AG09319 (cell line): ENCODE measurements around the gene DCLK1.

Experiments used
- DNase-seq: peaks from one replicate; pipeline ENCODE4 v3.0.0-alpha.2; 2010; ENCODE audit warnings: low read depth; ENCODE audit errors: extremely low read depth
- CTCF ChIP-seq: IDR thresholded peaks from 2 replicates; pipeline ENCODE4 v1.5.1; 2011; ENCODE audit warnings: low read depth, mild to moderate bottlenecking, inconsistent platforms, low read length, moderate library complexity

The DCLK1 gene

GRCh38 chr13:35822666-35823065 is 308.5 kb downstream of the DCLK1 start:
- DNase-seq = no peak
- no peak for TF ChIP-seq CTCF

GRCh38 chr13:35818633-35819067 is 312.5 kb downstream of the DCLK1 start:
- peak; percentile 37 for DNase-seq
- TF ChIP-seq CTCF = peak; percentile 59

- TF ChIP-seq CTCF = no peak
- no peak for DNase-seq
Observed at GRCh38 chr13:35817642-35818607, 313.3 kb downstream of the DCLK1 start.

GRCh38 chr13:35814605-35815011 is 316.6 kb downstream of the DCLK1 start:
- no peak for DNase-seq
- no peak for TF ChIP-seq CTCF

GRCh38 chr13:35812736-35813135 is 318.4 kb downstream of the DCLK1 start:
- TF ChIP-seq CTCF = no peak
- no peak for DNase-seq

- TF ChIP-seq CTCF = no peak
- no peak for DNase-seq
Observed at GRCh38 chr13:35810321-35810720, 320.9 kb downstream of the DCLK1 start.

GRCh38 chr13:35808846-35809245 is 322.3 kb downstream of the DCLK1 start:
- TF ChIP-seq CTCF = no peak
- DNase-seq = no peak
